IPS-NIHi7 (cell line): ENCODE results near the gene FIS1.
A peak's percentile ranks its signal among the peaks of the same experiment; 100 is the strongest.
"Not testable (repeated sequence)": the region's sequence is repeated elsewhere in the genome, so short reads cannot be mapped to it uniquely, and the experiment has no call there.

Source experiments
- DNase-seq: peaks from one replicate; pipeline ENCODE4 v3.0.0; 2012; ENCODE audit warnings: mixed read lengths; ENCODE audit errors: extremely low spot score

FIS1 gene

DNA sequence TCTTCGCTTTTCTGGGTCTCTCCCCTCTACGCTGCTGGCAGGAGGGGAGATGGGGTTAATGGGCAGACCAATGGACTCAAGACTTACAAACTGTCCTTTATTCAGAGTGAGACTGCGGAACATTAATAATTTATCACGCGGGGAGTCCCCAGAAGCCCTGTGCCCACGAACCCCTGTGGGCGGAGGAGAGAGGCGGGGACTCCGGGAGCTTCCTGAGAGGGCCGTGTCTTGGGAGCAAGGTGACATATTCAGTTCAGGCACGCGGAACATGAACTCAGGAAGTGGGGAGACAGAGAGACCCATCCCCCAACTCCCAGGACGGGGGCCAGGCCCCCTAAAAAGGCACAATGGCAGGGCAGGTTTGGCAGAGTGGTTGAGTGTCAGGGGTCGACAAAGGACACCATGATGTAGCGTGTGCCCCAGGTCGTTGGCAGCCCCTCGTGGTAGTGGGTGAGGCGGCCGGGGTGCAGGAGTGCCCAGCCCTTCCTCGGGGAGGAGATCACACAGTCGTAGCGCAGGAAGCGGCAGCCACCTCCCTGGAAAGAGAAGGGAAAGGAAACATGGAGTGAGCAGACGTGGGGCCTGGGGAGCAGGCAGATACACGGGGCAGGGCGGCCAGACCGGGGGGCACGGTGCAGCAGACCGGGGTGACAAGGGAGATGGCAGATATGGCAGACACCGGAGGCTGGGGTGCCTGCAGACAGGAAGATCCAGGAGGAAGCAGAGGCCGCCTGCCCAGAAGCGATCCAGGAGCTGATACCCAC is 38.8 kb downstream of the FIS1 start:
- no peak for DNase-seq

DNA sequence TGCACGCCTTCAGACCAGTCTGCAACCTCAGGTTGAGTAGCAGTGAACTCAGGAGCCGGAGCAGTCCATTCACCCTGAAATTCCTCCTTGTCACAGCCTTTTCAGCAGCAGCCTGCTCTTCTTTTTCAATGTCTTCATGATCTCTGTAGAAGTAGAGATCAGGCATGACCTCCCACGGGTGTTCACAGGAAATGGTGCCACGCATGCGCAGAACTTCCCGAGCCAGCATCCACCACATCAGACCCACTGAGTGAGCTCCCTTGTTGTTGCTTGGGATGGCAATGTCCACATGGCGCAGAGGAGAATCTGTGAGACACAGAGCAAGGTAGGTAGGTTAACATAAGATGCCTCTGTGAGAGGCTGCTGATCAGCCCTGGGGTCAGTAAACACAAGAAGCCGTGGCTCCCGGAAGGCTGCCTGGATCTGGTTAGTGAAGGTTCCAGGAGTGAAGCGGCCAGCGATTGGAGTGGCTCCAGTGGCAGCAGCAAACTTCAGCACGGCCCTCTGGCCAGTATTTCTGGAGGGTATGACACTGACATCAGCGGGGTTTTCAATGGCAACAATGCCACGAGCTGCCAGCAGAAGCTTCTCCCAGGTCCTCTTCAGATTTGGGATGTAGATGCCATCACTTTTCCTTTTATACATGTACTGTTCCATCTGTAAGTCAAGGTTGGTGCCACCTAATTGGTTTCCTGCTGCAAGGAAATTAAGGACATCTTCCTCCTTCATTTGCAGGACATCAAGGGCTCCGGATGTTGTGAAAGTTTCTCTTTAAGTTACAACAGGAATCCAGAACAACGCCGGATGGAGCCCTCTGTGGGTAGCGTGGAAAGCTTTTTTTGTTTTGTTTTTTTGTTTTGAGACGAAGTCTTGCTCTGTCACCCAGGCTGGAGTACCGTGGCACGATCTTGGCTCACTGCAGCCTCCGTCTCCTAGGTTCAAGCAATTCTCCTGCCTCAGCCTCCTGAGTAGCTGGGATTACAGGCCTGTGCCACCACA is 40.8 kb downstream of the FIS1 start:
- DNase-seq, result not testable (repeated sequence)

DNA sequence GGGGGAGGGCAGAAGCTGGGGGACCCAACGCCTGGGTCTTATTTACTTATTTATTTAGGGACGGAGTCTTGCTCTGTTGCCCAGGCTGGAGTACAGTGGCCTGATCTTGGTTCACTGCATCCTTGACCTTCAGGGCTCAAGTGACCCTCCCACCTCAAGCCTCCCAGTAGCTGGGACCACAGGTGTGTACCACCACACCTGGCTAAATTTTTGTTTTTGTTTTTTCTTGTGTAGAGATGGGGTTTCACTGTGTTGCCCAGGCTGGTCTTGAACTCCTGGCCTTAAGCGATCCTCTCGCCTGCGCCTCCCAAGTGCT is 42.3 kb downstream of the FIS1 start:
- no peak for DNase-seq

DNA sequence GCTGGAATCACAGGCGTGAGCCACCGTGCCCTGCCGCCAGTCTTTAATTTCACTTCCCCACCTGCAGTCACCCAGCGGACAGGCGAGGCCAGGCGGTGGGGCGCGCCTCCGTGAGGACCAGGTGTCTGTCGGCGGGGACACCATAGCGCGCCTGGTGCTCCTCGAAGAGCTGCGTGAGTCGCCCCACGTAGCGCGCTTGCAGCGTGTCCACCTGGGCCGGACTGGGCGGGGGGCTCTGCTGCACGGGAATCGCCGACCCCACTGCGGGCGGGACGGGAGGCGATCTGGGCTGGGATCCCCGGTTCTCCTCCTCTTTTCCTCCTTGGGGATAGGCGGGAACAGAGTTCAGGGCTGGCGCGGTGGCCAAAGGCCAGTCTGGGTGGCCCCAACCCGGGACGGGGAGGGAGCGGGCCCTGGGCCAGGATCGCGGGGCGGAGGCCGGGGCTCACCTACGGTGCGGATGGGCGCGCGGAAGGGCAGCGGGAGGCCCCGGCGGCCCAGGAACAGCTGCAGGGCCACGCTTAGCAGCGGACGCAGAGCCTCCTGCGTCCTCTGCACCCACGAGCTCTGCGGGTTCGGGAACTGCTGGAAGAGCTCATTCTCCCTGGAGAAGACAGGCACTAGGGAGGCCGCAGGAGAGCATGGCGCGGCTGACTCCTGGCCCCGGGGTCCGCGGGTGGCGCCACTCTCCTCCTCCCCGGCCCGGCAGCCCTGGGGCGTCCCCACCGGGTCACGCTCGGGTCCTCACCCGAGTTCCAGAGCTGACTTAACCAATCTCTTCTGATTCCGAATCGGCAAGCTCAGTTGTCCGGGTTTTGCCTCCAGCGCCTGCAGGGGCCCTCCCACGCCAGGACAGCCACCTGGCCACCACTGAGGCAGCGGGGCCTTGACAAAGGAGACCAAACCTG is 42.9 kb downstream of the FIS1 start:
- peak; percentile 57 for DNase-seq

DNA sequence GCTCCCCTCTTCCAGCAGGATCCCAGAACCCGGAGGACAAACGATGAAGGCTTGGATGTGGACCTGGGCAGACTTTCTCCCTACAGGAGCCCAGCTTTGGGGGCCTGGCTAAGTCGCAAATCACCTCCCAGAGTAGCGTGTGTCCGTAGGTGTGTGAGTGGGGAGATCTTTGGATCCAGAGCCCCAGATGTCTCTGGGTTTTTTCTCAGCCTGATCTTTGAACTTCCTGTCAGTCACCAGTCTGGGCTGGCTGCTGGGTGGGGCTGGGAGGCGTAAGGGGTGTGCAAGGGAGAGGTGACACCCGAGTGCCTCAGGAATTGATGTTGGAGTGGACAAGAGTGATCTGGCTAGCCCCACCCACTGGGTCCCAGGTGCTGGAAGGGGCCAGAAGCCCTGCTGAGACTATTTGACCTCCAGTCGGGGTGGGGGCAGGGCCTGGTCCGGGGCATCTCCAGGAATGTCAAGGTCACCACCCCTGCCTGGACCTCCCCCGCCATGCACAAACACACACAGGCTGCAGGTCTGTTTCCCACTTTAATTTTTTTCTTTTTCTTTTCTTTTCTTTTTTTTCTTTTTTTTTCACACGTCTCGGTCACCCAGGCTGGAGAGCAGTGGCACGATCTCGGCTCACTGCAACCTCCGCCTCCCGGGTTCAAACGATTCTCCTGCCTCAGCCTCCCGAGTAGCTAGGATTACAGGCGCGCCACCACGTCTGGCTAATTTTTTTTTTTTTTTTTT is 43.9 kb downstream of the FIS1 start, which contains the start of gene MOGAT3:
MOGAT3 (minus strand) TSS at position 175 of the 738 bp plus-strand sequence. CDS start 182 bp downstream, outside the sequence.
- no peak for DNase-seq

DNA sequence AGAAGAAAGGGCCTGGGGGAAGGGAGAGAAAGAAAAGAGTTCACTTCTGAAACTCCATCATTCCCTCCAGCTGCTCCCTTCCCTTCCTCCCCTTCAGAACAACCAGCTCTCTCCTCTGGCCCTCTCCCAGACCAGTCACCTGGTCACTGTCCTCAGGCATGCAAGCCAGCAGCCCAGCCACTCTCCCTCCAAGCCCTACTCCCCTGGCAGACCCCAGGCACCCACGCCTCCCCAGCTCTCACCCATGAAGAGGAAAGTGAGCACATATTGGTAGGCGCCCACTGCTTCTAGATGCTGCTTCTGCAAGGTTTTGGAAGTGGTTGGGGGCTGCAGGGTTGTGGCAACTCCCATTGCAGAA is 44.4 kb downstream of the FIS1 start:
- no peak for DNase-seq

DNA sequence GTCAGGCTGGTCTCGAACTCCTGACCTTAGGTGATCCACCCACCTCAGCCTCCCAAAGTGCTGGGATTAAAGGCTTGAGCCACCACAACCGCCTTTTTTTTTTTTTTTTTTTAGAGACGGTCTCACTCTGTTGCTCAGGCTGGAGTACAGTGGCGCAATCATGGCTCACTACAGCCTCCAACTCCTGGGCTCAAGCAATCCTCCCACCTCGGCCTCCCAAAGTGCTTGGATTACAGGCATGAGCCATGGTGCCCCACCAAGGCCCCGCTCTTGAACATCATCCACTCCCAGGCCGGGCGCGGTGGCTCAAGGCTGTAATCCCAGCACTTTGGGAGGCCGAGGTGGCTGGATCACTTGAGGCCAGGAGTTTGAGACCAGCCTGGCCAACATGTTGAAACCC is 45.4 kb downstream of the FIS1 start:
- not testable (repeated sequence) for DNase-seq

DNA sequence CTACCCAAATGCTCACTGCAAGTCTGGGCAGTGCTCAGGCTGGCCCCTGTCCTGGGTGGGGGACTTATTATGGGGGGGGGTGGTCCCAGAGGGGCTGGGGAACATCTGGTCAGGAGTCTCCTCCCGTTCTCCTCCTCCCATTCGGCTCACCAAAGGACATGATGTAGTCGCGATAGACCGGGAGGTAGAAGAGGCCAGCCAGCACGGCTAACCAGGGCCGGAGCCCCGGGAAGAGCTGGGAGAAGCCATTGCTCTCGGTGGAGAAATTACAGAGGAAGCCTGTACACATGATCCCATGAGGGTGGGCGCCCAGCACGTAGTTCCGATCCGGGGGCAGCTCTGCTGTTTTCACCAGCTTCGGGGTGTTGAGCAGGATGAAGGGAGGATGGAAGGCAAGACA is 46.4 kb downstream of the FIS1 start:
- no peak for DNase-seq

DNA sequence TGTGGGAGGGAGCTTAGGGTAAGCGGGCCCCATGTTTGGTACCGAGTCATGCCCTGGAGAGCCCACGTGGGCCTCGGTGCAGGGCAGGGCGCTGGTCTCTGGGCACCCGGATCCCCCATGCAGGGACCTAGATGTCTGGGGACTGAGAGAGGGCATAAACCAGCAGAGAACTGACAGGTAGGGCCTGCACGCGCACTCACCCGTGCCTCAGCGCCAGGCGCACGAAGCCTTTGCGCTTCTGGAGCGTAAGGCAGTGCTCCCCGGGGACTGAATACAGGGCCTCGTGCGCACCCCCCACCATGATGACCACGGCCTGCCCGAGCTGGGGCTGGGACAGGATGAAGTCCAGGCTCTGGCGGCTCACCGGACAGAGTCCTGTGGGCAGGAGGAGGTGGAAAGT is 46.9 kb downstream of the FIS1 start:
- DNase-seq, result no peak

DNA sequence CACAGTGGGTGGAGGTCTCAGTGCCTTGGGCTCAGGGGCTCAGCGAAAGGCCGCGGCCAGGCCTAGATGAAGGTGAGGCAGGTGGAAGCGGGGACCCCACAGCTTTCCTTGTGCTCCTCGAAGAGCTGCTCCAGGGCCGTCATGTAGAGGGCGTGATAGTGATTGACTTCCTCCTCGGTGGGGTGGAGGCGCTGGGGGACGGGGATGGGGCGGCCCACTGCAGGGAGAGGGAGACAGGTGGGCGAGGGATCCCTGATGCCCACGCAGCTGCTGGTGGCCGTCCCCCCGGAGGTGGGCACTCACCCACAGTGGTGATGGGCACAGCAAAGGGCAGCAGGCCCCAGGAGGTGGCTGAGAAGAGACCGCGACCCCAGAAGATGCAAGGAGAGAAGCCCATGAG is 49.0 kb downstream of the FIS1 start:
- no peak for DNase-seq
